ENCODE data around the gene OR2T4.

- TF ChIP-seq CTCF (conservative IDR thresholded peaks at IDR 0.05; ENCODE audit: low read length) (no peak), EZH2phosphoT487 (IDR thresholded peaks at IDR 0.05; ENCODE audit: borderline replicate concordance, low read depth, low read length) (no peak)
Observed at GRCh38 chr1:248366609-248367008, 5.1 kb downstream of the OR2T4 start.

Data from OCI-LY7 (cell line).